Fibroblast of pulmonary artery (primary cell): ENCODE data around the gene CCDC33.

ENCODE experiments used
- DNase-seq: peaks from one replicate; pipeline ENCODE4 v3.0.0-alpha.2; 2010; ENCODE audit warnings: low read depth
- H3K4me3 ChIP-seq: replicated peaks from 2 replicates; pipeline ENCODE4 v1.5.1; 2011; ENCODE audit warnings: low read depth, mild to moderate bottlenecking, control low read depth, low read length, moderate library complexity
- CTCF ChIP-seq: IDR thresholded peaks from 2 replicates; pipeline ENCODE4 v1.5.1; 2011; ENCODE audit warnings: mild to moderate bottlenecking, control low read depth, low read length, inconsistent platforms; ENCODE audit errors: missing control alignments

CCDC33 gene

GRCh38 chr15:74373056-74373650 is 137.0 kb downstream of the CCDC33 start:
- no peak overlapping the region for H3K4me3 ChIP-seq
- no peak for DNase-seq
- no peak for TF ChIP-seq CTCF

- H3K4me3 ChIP-seq: peak overlapping the region; percentile 59
- DNase-seq: peak; percentile 81
- peak; percentile 80 for TF ChIP-seq CTCF
These were observed 137.9 kb downstream of the CCDC33 start for GRCh38 chr15:74373731-74374647.

- H3K4me3 ChIP-seq: no peak overlapping the region
- DNase-seq: no peak
- no peak for TF ChIP-seq CTCF
These were observed 138.6 kb downstream of the CCDC33 start for GRCh38 chr15:74374648-74375302.

GRCh38 chr15:74375303-74375693 is 139.2 kb downstream of the CCDC33 start:
- H3K4me3 ChIP-seq: no peak overlapping the region
- peak; percentile 97 for TF ChIP-seq CTCF
- DNase-seq: peak; percentile 86

DNA sequence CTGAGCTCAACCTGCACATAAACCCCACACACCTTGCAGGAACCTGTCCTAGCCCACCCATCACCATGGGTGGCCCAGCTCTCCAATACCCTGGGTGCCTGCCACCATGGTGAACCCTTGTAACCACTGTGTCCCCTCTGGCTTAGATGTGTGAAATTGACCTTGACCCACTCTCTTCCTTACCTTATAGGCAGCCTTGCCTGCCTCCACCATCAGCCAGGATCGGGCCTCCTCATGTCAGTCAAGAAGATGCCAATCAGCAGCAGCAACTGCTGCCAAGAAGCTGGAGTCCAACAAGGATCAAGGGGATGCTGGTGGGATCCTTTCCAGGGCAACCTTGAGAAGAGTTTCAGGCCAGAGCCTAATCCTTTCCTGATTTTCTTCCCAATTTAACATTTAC is 140.1 kb downstream of the CCDC33 start:
- H3K4me3 ChIP-seq: no peak overlapping the region
- no peak for TF ChIP-seq CTCF
- DNase-seq: no peak

GRCh38 chr15:74376825-74377581 is 140.9 kb downstream of the CCDC33 start:
- DNase-seq: no peak
- no peak for TF ChIP-seq CTCF
- H3K4me3 ChIP-seq: no peak overlapping the region
